Common myeloid progenitor, CD34-positive (primary cell): ENCODE measurements around the gene BAIAP2.

Source experiments
- CTCF ChIA-PET: fragments of 350-600 bp; sonication (Branson Sonifier 250); formaldehyde crosslinking; loops from one replicate; lab custom pipeline; 2021; ENCODE audit warnings: antibody characterized with exemption; lab: Charles Lee
- POLR2A ChIA-PET: fragments of 350-600 bp; sonication (Branson Sonifier 250); formaldehyde crosslinking; loops from one replicate; lab custom pipeline; 2021; ENCODE audit warnings: antibody characterized with exemption; lab: Charles Lee
- DNase-seq, 3 donors: peaks; one replicate each; pipeline versions ENCODE4 v3.0.0 to v3.0.0-alpha.2; 2013
- H3K27ac ChIP-seq, 2 experiments: 1 replicate in 1 of 2; 2 replicates in 1 of 2; pipeline ENCODE4 v1.7.0; 2013; ENCODE audit warnings: inconsistent platforms in 2 of 2, low read length in 2 of 2, mild to moderate bottlenecking in 2 of 2, low read depth in 1 of 2, moderate library complexity in 1 of 2; ENCODE audit not compliant: severe bottlenecking in 2 of 2, insufficient read depth in 1 of 2, poor library complexity in 1 of 2
- H3K27me3 ChIP-seq, 5 experiments: replicated peaks in 2 of 5; 1 replicate in 3 of 5; 2 replicates in 2 of 5; pipeline versions ENCODE4 v1.6.1 to v1.7.0; 2013; ENCODE audit warnings: low read length in 4 of 5, mild to moderate bottlenecking in 2 of 5, moderate library complexity in 2 of 5, inconsistent platforms in 1 of 5; ENCODE audit not compliant: insufficient read depth in 5 of 5, control insufficient read depth in 4 of 5
- H3K36me3 ChIP-seq, 4 experiments: 1 replicate in 2 of 4; 2 replicates in 2 of 4; pipeline versions ENCODE4 v1.6.1 to v1.7.0; 2013; ENCODE audit warnings: low read length in 3 of 4, control low read depth in 1 of 4, mild to moderate bottlenecking in 1 of 4; ENCODE audit not compliant: control insufficient read depth in 4 of 4, insufficient read depth in 4 of 4
- H3K4me1 ChIP-seq, 4 experiments: 1 replicate in 3 of 4; 2 replicates in 1 of 4; pipeline versions ENCODE4 v1.6.1 to v1.7.1; 2013; ENCODE audit warnings: low read length in 3 of 4, mild to moderate bottlenecking in 3 of 4, control low read depth in 1 of 4, inconsistent platforms in 1 of 4, moderate library complexity in 1 of 4; ENCODE audit not compliant: control insufficient read depth in 4 of 4, insufficient read depth in 4 of 4; ENCODE audit errors: control extremely low read depth in 1 of 4
- H3K4me3 ChIP-seq, 7 experiments: 1 replicate in 4 of 7; 2 replicates in 3 of 7; pipeline versions ENCODE4 v1.5.1 to v1.7.0; 2013; ENCODE audit warnings: mild to moderate bottlenecking in 7 of 7, low read length in 6 of 7, moderate library complexity in 6 of 7, inconsistent platforms in 2 of 7, low read depth in 2 of 7, control low read depth in 1 of 7; ENCODE audit not compliant: insufficient read depth in 4 of 7, control insufficient read depth in 1 of 7; ENCODE audit errors: extremely low read depth in 1 of 7
- H3K9me3 ChIP-seq, 5 experiments: 1 replicate in 4 of 5; 2 replicates in 1 of 5; pipeline versions ENCODE4 v1.6.1 to v1.7.1; 2013; ENCODE audit warnings: low read length in 4 of 5, mild to moderate bottlenecking in 2 of 5, inconsistent platforms in 1 of 5, low read depth in 1 of 5, moderate library complexity in 1 of 5; ENCODE audit not compliant: control insufficient read depth in 4 of 5, insufficient read depth in 2 of 5; ENCODE audit errors: control extremely low read depth in 1 of 5
- WGBS: methylation state at CpG from one replicate; pipeline ENCODE4 v1.1.5; 2013; ENCODE audit not compliant: insufficient coverage; 5-methylcytosine and 5-hydroxymethylcytosine counted together

The BAIAP2 gene

DNA sequence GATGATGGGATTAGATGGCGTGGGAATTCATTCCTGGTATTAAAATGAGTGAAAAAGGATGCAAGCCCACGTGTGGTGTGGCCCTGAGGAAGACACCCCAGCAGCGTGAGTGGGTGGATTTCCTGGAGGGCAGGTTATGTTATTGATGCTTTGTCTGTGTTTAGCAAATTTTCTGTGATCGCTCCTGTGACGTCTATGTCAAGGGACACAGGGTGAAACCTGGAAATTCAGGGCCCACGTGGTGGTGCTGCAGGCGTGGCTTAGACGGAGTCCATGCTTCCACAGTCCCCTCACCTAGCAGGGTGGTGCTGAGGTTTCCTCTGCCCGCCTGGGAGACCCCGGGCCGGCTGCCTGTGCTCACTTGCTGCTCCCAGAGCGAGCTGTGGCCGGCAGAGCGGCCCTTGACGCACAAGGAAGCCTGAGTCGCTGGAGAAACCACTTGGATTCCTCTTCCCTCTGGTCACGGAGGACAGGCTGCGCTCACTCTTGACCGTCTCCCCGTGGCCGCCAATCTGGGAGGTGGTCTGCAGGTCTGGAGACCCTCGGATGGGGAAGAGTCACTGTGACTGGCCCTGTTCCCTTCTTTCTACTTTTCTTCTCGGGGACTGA lies 23.4 kb downstream of the BAIAP2 start:
- Histone ChIP-seq H3K27ac (no peak overlapping the region), H3K27me3 (no peaks in the 10 kb centered on the region), H3K36me3 (no peaks in the 10 kb centered on the region)

DNA sequence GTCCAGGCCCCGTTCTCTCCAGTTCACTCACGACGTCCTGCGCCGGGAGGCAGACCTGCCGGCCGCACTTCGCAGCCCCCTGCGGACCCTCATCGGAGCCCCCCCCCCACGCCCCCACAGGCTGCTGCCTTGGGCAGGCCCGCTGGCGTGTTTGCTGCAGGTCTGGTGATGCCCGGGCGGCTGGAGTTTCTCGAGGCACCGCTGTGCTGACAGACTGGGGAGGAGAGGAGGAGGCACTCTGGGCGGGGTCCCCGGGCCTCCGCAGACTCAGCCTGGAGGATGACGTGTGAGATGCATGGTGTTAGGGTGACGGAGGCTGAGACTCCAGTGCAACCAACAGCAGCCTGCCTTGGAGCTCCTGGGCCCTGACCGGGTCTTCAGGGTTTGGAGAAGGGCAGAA lies 24.1 kb downstream of the BAIAP2 start:
- DNase-seq, result no peak
- Histone ChIP-seq H3K27me3 (no peaks in the 10 kb centered on the region), H3K36me3 (no peaks in the 10 kb centered on the region), H3K4me1 (peaks cover 0 to 7% (median 0%) of the 10 kb centered on the region in 4 experiments), H3K27ac (no peak overlapping the region), H3K9me3 (no peaks in the 10 kb centered on the region), H3K4me3 (no peak overlapping the region)
- ChIA-PET CTCF (no interaction called here), POLR2A (no interaction called here)
- 100% methylated on average over 13 of the region's 23 CpGs for WGBS

More for the DNA sequence above, 23.4 kb downstream of the BAIAP2 start:
- POLR2A ChIA-PET, result no interaction called here
- Histone ChIP-seq H3K9me3 (no peaks in the 10 kb centered on the region), H3K4me3 (no peak overlapping the region), H3K4me1 (peaks cover 0 to 2% (median 0%) of the 10 kb centered on the region in 4 experiments)
- WGBS, result 94% methylated on average over 23 of the region's 23 CpGs
- CTCF ChIA-PET, result no interaction called here
- DNase-seq, result no peak

DNA sequence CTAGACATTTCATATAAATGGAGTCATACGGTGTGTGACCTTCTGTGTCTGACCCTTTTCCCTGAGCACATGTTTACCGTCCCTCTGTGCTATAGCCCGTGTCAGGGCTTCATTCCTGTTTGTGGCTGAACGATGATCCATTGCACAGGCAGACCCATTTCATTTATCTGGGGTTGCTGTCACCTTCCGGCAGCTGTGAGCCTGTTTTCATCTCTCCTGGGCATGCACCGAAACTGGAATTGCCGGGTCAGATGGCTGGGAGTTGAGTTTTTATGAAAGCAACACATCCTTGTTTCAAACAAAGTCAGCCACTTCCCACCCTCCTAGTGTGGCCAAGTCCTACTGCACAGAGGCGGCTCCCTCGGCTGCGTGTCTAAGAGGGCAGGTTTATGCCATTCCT lies 25.5 kb downstream of the BAIAP2 start:
- peaks cover 0 to 8% (median 0%) of the 10 kb centered on the region in 4 experiments for H3K4me1 ChIP-seq
- ChIA-PET CTCF (no interaction called here), POLR2A (no interaction called here)
- over 99% methylated on average over 7 of the region's 10 CpGs for WGBS
- no peaks in the 10 kb centered on the region for H3K27me3 ChIP-seq
- no peaks in the 10 kb centered on the region for H3K9me3 ChIP-seq
- H3K27ac ChIP-seq, result no peak overlapping the region
- no peak overlapping the region for H3K4me3 ChIP-seq
- DNase-seq, result no peak
- no peaks in the 10 kb centered on the region for H3K36me3 ChIP-seq

DNA sequence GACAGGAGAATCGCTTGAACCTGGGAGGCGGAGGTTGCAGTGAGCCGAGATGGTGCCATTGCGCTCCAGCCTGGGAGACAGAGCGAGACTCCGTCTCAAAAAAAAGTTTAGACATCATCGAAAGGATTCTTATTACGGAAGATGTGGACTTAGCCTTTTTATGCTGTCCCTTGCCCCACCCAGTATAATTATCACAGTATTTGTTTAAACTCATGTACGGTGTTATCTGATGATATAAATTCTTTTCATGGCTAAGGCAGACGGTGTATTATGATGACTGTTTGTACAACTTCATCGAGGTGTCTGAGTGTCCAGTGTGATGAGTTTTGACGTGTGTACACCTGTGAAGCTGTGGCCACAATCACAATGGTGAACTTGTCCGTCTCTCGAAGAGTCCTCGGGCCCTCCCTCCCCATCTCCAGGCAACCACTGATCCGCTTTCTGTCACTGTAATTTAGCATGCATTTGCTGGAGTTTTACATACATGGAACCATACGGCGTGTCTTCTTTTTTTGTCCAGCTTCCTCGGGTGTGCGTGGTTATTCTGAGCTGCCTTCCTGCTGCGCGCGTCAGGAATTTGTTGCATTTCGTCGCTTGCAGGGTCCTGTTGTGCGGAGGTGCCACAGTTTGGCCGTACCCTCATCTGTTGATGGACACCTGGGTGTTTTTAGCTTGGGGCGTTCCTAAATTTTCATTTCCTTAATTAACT lies 26.2 kb downstream of the BAIAP2 start:
- Histone ChIP-seq H3K27ac (no peak overlapping the region), H3K27me3 (no peaks in the 10 kb centered on the region), H3K9me3 (no peaks in the 10 kb centered on the region), H3K36me3 (no peaks in the 10 kb centered on the region), H3K4me3 (no peak overlapping the region), H3K4me1 (peaks cover 0 to 8% (median 0%) of the 10 kb centered on the region in 4 experiments)
- 99% methylated on average over 24 of the region's 28 CpGs for WGBS
- no peak for DNase-seq
- CTCF ChIA-PET, result no interaction called here
- POLR2A ChIA-PET, result no interaction called here

DNA sequence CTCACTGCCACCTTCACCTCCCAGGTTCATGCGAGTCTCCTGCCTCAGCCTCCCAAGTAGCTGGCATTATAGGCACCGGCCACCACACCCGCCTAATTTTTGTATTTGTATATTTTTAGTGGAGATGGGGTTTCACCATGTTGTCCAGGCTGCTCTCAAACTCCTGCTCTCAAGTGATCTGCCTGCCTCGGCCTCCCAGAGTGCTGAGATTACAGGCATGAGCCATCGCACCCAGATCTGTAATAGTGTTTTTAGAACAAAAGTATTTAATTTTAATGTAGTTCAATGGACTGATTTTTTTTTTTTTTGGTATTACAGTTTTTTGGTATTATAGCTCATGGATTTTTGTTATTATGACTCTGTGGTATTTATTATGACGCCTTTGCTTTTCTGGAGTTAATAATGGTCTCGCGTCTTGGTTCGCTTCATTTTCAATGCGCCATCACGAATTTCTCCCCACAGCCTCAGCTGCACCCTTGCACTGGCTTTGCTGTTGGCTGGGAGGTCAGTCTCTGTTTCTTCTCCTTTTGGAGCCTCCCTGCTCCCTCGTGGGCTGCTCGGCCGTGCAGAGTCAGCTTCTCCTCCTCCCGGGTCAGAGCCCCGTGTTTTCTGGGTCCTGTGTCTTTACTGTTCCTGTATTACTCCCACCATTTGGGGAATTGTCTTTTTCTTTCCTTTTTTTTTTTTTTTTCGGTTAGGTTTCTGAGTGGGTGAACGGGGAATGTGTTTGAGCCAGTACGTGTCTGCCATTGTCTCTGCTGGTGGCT lies 27.2 kb downstream of the BAIAP2 start:
- no peak for DNase-seq
- CTCF ChIA-PET, result no interaction called here
- POLR2A ChIA-PET, result no interaction called here
- 97% methylated on average over 12 of the region's 19 CpGs for WGBS
- no peak overlapping the region for H3K27ac ChIP-seq
- H3K4me1 ChIP-seq, result peaks cover 0 to 8% (median 0%) of the 10 kb centered on the region in 4 experiments
- H3K9me3 ChIP-seq, result no peaks in the 10 kb centered on the region
- H3K4me3 ChIP-seq, result no peak overlapping the region
- no peaks in the 10 kb centered on the region for H3K27me3 ChIP-seq
- no peaks in the 10 kb centered on the region for H3K36me3 ChIP-seq

DNA sequence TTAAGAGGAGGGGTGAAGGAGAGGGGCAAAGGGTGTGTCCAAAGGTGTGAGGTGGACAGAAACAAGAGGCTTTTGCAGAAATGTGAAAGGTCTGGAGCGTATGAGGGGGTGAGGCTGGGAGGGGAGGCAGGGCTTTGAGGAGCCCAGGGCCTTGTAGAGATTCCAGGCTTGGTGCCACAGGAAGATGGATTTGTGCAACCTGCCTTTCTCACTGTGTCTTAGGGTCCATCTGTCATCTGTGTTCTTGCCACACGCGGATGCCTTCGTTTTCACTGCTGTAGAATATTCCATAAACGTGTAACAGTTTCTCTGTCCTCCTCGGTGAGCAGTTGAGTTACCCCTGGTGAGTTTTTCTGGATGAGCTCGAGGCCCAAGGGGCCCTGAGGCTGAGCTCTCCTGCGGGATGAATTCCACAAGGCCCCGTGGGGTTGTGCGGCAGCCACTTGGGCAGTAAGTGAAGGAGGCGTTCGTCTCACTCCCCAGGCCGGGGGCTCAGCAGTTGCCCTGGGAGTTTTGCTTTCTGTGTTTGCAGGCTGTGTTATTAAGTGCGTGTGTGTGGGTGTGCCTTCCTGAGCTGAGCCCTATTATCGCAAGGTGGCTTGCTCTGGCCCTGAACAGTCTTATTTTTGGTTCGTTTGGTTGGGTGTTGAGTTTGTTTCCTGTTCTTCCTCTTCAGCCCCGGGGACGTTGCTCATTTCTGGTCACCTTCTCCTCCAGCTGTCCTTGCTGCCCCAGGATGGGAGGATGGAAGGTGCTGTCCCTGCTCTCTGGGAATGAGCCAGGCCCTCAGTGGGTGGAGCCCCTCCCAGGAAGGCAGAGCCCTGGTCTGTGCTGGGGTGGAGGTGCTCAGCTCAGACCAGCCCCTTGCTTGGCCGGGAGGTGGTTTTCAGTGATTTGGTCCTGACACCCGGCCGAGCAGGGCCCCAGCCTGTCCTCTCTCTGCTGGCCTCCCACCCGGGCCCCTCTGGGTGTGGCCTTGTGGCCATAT lies 28.4 kb downstream of the BAIAP2 start:
- Histone ChIP-seq H3K4me1 (peaks cover 0 to 8% (median 0%) of the 10 kb centered on the region in 4 experiments), H3K9me3 (no peaks in the 10 kb centered on the region), H3K27ac (no peak overlapping the region), H3K36me3 (no peaks in the 10 kb centered on the region), H3K27me3 (no peaks in the 10 kb centered on the region), H3K4me3 (no peak overlapping the region)
- WGBS, result 94% methylated on average over 15 of the region's 22 CpGs
- ChIA-PET POLR2A (no interaction called here), CTCF (interaction anchor here (1.1 kb wide), 1 partner anchor 10 kb away, joined by 4 read pairs; no protein-coding TSS in a partner anchor)
- DNase-seq, result no peak
